ENCODE results near the gene EVI5L. TPM values are rescaled to one million over a fixed set of nuclear protein-coding genes. Genes with fewer than 3 reads are reported as not detected.
"Not testable (repeated sequence)": the region's sequence is repeated elsewhere in the genome, so short reads cannot be mapped to it uniquely, and the experiment has no call there.

Gene EVI5L
- total RNA-seq, 2 donors from 2014 or later: 3.6 to 4.5 TPM

- Mint-ChIP-seq H3K36me3 (ENCODE audit: low read depth) (no peaks in the 10 kb centered on the region), H3K4me1 (no peaks in the 10 kb centered on the region), H3K9me3 (no peaks in the 10 kb centered on the region), H3K27ac (no peak overlapping the region), H3K4me3 (no peak overlapping the region), H3K27me3 (no peaks in the 10 kb centered on the region)
- no peak for ATAC-seq (replicated peaks)
Measured at GRCh38 chr19:7857727-7858108, 27.7 kb downstream of the EVI5L start.

GRCh38 chr19:7858109-7858770 is 28.2 kb downstream of the EVI5L start:
- no peaks in the 10 kb centered on the region for H3K36me3 Mint-ChIP-seq (ENCODE audit: low read depth)
- H3K4me1 Mint-ChIP-seq: no peaks in the 10 kb centered on the region
- no peak overlapping the region for H3K27ac Mint-ChIP-seq
- H3K4me3 Mint-ChIP-seq: no peak overlapping the region
- no peaks in the 10 kb centered on the region for H3K27me3 Mint-ChIP-seq
- no peak for ATAC-seq (replicated peaks)
- no peaks in the 10 kb centered on the region for H3K9me3 Mint-ChIP-seq

- H3K4me3 Mint-ChIP-seq; H3K4me1 Mint-ChIP-seq; H3K27me3 Mint-ChIP-seq; H3K9me3 Mint-ChIP-seq; H3K27ac Mint-ChIP-seq; ATAC-seq (replicated peaks); H3K36me3 Mint-ChIP-seq (ENCODE audit: low read depth): not testable (repeated sequence)
Measured at GRCh38 chr19:7859087-7859486, 29.1 kb downstream of the EVI5L start.

GRCh38 chr19:7859831-7860713 is 30.1 kb downstream of the EVI5L start:
- Mint-ChIP-seq H3K27me3 (no peaks in the 10 kb centered on the region), H3K4me1 (peaks cover 2% of the 10 kb centered on the region)

GRCh38 chr19:7860714-7861618 is 30.9 kb downstream of the EVI5L start:
- no peak for ATAC-seq (replicated peaks)
- H3K4me1 Mint-ChIP-seq: peaks cover 7% of the 10 kb centered on the region
- no peaks in the 10 kb centered on the region for H3K9me3 Mint-ChIP-seq
- H3K4me3 Mint-ChIP-seq: peak overlapping the region; percentile 27
- H3K27ac Mint-ChIP-seq: no peak overlapping the region
- H3K27me3 Mint-ChIP-seq: no peaks in the 10 kb centered on the region
- H3K36me3 Mint-ChIP-seq (ENCODE audit: low read depth): no peaks in the 10 kb centered on the region

More at GRCh38 chr19:7859831-7860713, 30.1 kb downstream of the EVI5L start:
- H3K4me3 Mint-ChIP-seq: no peak overlapping the region
- no peaks in the 10 kb centered on the region for H3K36me3 Mint-ChIP-seq (ENCODE audit: low read depth)
- no peak overlapping the region for H3K27ac Mint-ChIP-seq
- H3K9me3 Mint-ChIP-seq: no peaks in the 10 kb centered on the region
- ATAC-seq (replicated peaks): no peak

- peak; percentile 24 for ATAC-seq (replicated peaks)
- Mint-ChIP-seq H3K9me3 (no peaks in the 10 kb centered on the region), H3K36me3 (ENCODE audit: low read depth) (no peaks in the 10 kb centered on the region), H3K4me1 (peaks cover 7% of the 10 kb centered on the region), H3K27me3 (no peaks in the 10 kb centered on the region), H3K4me3 (peak overlapping the region; percentile 33), H3K27ac (no peak overlapping the region)
Measured at GRCh38 chr19:7861619-7862412, 31.8 kb downstream of the EVI5L start.

GRCh38 chr19:7862413-7862951 is 32.5 kb downstream of the EVI5L start:
- no peaks in the 10 kb centered on the region for H3K9me3 Mint-ChIP-seq

GRCh38 chr19:7863157-7863970 is 33.3 kb downstream of the EVI5L start:
- no peak overlapping the region for H3K27ac Mint-ChIP-seq
- no peaks in the 10 kb centered on the region for H3K27me3 Mint-ChIP-seq
- no peaks in the 10 kb centered on the region for H3K36me3 Mint-ChIP-seq (ENCODE audit: low read depth)
- no peak overlapping the region for H3K4me3 Mint-ChIP-seq
- H3K4me1 Mint-ChIP-seq: peaks cover 7% of the 10 kb centered on the region
- H3K9me3 Mint-ChIP-seq: no peaks in the 10 kb centered on the region
- ATAC-seq (replicated peaks): peak; percentile 25

More at GRCh38 chr19:7862413-7862951, 32.5 kb downstream of the EVI5L start:
- ATAC-seq (replicated peaks): peak; percentile 45
- Mint-ChIP-seq H3K36me3 (ENCODE audit: low read depth) (no peaks in the 10 kb centered on the region), H3K4me3 (peak overlapping the region; percentile 33), H3K27ac (no peak overlapping the region), H3K27me3 (no peaks in the 10 kb centered on the region), H3K4me1 (peaks cover 7% of the 10 kb centered on the region)

GRCh38 chr19:7863971-7864689 is 34.1 kb downstream of the EVI5L start:
- no peaks in the 10 kb centered on the region for H3K36me3 Mint-ChIP-seq (ENCODE audit: low read depth)
- no peaks in the 10 kb centered on the region for H3K9me3 Mint-ChIP-seq
- no peaks in the 10 kb centered on the region for H3K27me3 Mint-ChIP-seq
- no peak for ATAC-seq (replicated peaks)
- no peak overlapping the region for H3K27ac Mint-ChIP-seq
- H3K4me1 Mint-ChIP-seq: peaks cover 7% of the 10 kb centered on the region
- H3K4me3 Mint-ChIP-seq: no peak overlapping the region

GRCh38 chr19:7864690-7865074 is 34.7 kb downstream of the EVI5L start:
- Mint-ChIP-seq H3K27me3 (no peaks in the 10 kb centered on the region), H3K9me3 (no peaks in the 10 kb centered on the region), H3K4me3 (no peak overlapping the region), H3K36me3 (ENCODE audit: low read depth) (no peaks in the 10 kb centered on the region), H3K27ac (no peak overlapping the region), H3K4me1 (peaks cover 7% of the 10 kb centered on the region)
- no peak for ATAC-seq (replicated peaks)

GRCh38 chr19:7865262-7865911 is 35.4 kb downstream of the EVI5L start:
- peak overlapping the region; percentile 31 for H3K4me3 Mint-ChIP-seq
- no peak for ATAC-seq (replicated peaks)
- H3K27me3 Mint-ChIP-seq: no peaks in the 10 kb centered on the region
- no peaks in the 10 kb centered on the region for H3K9me3 Mint-ChIP-seq
- peaks cover 7% of the 10 kb centered on the region for H3K4me1 Mint-ChIP-seq
- no peaks in the 10 kb centered on the region for H3K36me3 Mint-ChIP-seq (ENCODE audit: low read depth)
- H3K27ac Mint-ChIP-seq: no peak overlapping the region

GRCh38 chr19:7866399-7867091 is 36.5 kb downstream of the EVI5L start:
- no peak for ATAC-seq (replicated peaks)
- peaks cover 13% of the 10 kb centered on the region for H3K4me1 Mint-ChIP-seq
- peaks cover 7% of the 10 kb centered on the region for H3K27me3 Mint-ChIP-seq
- H3K27ac Mint-ChIP-seq: no peak overlapping the region
- H3K4me3 Mint-ChIP-seq: no peak overlapping the region
- no peaks in the 10 kb centered on the region for H3K36me3 Mint-ChIP-seq (ENCODE audit: low read depth)
- no peaks in the 10 kb centered on the region for H3K9me3 Mint-ChIP-seq
